RKO (cell line): Measurements from ENCODE around the gene ASTN1.

ENCODE experiments used
- DNase-seq: peaks from one replicate; pipeline ENCODE4 v3.0.0-alpha.2; 2016; ENCODE audit warnings: low spot score

The ASTN1 gene

DNA sequence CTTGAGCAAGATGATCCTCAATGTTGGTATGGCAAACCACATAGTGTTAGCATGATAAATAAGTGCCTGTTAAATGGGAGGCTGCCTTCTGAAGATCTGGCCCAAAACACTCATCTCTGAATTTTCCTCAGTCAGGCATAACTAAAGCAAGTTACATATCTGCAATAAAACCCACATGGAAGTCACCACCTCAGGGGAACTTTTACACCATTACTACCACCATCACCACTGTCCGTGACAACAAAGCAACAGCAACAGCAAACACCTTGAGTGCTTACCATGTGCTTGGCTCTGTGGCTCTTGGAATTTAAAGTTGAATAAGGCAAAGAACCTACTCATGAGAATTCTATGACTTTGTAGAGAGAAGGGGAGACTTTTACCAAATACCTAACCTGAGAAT is 233.0 kb downstream of the ASTN1 start:
- DNase-seq = no peak

DNA sequence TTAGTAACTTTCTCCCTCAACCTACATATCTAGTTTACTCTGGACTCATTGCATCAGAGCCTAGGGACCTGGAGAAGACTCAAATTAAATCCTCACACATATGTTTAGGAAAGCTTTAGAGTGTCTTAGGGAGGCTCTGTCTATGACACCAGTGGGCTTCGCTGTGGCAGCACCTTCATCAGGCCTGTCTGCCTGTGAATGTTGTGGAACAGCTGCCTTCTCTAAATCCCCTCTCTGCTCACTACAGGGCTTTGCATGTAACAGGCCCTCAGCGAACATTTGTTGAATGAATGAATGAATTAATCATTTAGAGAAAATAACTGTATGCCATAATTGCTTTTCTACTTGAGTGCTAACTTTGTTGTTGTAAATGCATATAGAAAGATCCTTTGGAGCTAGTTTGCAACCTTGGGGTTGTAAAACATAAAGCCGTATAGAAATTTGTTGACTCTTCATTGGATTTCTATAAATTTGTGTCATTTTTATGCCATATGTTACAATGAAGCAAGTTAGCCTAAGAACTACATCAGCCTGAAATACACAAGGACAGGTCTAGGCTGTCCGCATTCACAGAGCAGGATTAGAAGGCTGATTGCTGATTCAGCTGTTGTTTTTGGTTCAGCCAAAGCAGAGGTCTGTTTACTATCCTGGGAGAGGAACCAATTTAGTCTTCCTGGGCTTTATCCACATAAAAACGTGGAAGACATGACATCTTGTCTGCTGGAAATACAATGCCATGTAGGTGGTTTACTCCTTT is 238.0 kb downstream of the ASTN1 start:
- no peak for DNase-seq

DNA sequence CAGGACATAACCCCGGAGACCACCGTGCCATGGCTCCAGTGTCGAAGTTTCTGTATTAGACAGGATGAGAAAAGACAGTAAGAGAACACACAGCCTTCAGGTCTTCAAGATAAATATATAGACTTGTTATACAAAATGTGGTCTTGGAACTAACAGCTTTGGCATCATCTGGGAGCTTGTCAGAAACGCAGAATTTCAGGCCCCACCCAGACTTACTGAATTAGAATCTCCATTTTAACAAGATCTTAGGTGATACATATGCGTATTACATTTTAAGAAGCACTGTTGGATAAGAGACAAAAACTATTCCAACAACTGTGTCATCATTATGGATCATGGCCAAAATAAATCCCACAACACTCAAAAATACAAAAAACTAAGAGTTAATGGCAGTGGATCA is 239.3 kb downstream of the ASTN1 start:
- no peak for DNase-seq

DNA sequence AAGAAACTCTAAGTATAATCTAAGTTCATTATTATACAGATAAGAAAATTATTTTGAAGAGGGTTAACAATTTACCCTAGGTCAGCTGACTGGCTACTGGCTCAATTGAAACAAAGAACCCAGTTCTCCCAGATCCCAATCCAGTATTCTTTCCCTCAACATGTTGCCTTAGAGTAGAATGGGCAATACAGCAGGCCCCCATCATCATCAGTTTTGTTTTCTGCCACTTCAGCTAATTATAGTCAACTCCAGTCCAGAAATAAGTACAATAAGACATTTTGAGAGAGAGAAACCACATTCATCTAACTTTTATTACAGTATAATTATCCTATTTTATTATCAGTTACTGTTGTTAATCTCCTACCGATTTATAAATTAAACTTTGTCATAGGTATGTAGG is 241.2 kb downstream of the ASTN1 start:
- DNase-seq = no peak

DNA sequence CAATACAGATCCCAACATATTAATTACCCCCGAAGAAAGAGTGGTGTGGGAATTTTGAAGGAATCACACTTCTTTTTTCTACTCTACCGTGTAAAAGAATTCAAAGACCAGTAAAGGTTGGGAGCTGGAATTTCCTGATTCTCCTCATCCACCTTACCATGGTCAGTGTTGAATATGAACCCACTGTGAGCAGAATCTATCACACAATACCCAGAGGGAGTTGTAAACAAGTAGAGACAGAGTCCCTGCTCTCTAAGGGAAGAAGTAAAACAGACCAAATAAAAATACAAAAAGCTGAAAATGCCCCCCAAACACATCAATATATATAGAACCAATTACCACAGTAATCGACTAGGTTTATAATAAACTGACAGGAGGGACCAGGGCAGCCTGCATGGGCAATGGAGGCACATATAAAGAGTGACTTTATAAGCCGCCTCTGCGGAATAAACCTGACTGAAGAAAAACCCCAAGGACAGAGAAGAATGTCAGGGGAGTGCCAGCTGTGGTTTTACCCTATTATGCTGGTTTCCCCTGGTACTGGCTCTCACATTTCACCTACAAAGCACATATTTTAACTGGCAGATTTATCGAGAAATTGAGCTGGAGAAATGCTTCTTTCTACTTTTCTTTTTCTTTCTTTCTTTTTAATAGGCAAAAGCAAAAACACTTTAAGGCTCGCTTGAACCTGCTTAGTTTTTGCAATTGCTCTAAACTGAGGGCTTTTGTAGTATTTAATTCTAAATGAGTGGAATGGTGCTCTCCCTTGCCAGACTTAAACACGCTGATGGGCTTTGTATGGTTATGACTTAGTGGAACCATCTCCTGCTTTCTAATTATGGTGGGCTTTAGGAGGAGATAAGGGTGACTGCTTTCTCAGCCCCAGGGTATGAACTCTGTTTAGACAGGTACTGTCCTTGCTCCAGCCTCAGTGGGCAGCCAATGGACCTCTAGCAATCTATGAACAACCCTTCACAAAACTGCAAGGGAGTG is 244.8 kb downstream of the ASTN1 start:
- DNase-seq = no peak

GRCh38 chr1:176905648-176906047 is 258.9 kb downstream of the ASTN1 start:
- DNase-seq = no peak

GRCh38 chr1:176904057-176904751 is 260.3 kb downstream of the ASTN1 start:
- no peak for DNase-seq

DNA sequence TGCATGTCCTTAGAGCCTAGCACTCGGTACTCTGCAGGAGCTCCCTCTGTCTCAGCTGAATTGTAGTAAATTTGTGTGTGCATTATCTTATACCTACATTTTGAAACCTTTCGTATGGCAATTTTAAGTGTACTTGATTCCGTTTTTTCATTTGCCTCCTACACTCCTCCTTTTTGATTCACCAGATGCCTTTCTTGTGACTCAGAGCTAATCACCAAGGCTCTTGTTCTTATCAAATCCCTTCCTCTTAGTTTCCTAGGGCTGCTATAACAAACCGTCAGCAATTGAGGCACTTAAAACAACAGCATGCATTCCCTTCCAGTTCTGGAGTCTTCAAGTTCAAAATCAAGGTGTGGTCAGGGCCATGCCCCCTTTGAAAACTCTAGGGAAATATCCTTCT is 261.0 kb downstream of the ASTN1 start:
- DNase-seq = no peak

DNA sequence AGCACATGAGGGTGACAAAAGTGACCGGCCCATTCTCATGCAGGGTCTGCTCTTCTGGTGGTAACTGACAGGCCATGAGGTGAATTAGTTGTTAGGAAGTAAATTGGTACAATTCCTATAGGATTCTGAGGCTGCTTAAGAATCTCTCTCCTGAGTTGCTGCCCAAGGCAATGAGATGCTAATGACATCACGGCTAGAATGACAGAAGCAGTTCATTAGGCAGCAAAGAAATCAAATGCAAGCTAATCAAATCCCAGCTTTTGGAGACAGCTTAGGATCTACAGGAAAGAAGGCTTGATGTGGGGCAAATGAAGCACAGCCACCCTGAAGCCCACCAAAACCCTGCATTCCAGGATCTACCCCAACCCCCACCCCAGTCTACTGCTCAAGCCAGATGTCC is 265.2 kb downstream of the ASTN1 start:
- DNase-seq = no peak

- peak; percentile 72 for DNase-seq
These were observed 266.9 kb downstream of the ASTN1 start for GRCh38 chr1:176897350-176898236.

- DNase-seq = no peak
These were observed 268.3 kb downstream of the ASTN1 start for GRCh38 chr1:176896216-176896615.

- DNase-seq = no peak
These were observed 270.1 kb downstream of the ASTN1 start for GRCh38 chr1:176894450-176894849.

GRCh38 chr1:176893625-176894352 is 270.7 kb downstream of the ASTN1 start:
- no peak for DNase-seq

DNA sequence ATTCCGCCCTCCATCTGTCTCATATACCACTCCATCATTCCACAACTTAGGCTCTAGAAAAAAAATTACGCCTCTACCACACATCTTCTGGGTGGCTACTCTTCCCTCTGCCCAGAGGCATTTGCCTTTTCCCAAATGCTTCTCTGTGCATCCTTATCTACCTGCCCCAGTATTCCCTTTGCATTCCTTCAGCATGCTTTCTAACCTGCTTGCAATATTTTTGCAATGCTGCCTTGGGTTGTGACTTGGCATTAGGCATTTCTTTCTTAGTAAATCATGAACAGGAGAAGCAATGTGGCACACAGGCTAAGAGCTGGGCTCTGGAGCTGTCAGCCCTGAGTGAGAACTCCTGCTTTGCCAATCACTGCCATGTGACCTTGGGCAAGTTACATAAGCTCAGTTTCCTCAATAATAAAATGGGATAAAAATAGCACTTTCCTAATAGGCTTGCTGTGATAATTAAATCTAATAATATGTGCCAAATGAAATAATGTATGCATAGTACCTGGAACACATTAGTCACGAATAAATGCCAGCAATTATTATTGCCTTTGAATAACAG is 276.0 kb downstream of the ASTN1 start:
- no peak for DNase-seq

- DNase-seq = no peak
These were observed 278.8 kb downstream of the ASTN1 start for GRCh38 chr1:176885751-176886150.

DNA sequence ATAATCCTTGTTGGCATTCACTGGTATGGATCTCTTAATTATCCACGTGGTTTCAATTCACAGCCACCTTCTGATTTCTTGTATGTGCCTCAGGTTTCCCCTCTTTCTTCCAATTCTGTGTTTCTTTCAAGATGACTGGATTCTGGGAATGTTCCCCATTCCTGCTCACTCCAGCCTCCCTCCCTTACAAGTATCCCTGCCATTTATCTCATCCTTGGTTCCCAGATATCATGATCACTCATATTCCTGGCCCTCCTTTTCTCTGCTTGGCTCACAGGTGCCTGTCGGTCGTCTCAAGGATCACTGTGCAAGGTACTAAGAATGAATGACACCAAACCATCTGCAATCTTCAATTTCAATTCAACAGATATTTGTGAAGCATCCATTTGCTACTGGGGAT is 279.2 kb downstream of the ASTN1 start:
- no peak for DNase-seq

- DNase-seq = no peak
These were observed 279.6 kb downstream of the ASTN1 start for GRCh38 chr1:176884911-176885310.

- DNase-seq = no peak
These were observed 280.2 kb downstream of the ASTN1 start for GRCh38 chr1:176884286-176884685.

GRCh38 chr1:176880955-176881595 is 283.4 kb downstream of the ASTN1 start:
- peak; percentile 66 for DNase-seq
